Neuronal stem cell (in vitro differentiated cells): ENCODE measurements around the gene PLA2G2C.

Experiments used
- DNase-seq: peaks from one replicate; pipeline ENCODE4 v3.0.0-alpha.2; 2013; ENCODE audit warnings: low spot score
- H2AFZ ChIP-seq: one replicate; pipeline ENCODE4 v1.6.1; 2013; ENCODE audit warnings: mild to moderate bottlenecking, low read length, inconsistent platforms
- H2AK5ac ChIP-seq: 2 replicates; pipeline ENCODE4 v1.6.1; 2013; ENCODE audit warnings: low read depth, mild to moderate bottlenecking, inconsistent platforms, low read length, moderate library complexity, mixed read lengths
- H2BK120ac ChIP-seq: 2 replicates; pipeline ENCODE4 v1.6.1; 2013; ENCODE audit warnings: low read depth, mild to moderate bottlenecking, inconsistent platforms, low read length, moderate library complexity, mixed read lengths
- H2BK12ac ChIP-seq: one replicate; pipeline ENCODE4 v1.6.1; 2013; ENCODE audit warnings: low read length, inconsistent platforms
- H2BK15ac ChIP-seq: 2 replicates; pipeline ENCODE4 v1.6.1; 2013; ENCODE audit warnings: mild to moderate bottlenecking, low read length, inconsistent platforms, mixed read lengths
- H2BK5ac ChIP-seq: one replicate; pipeline ENCODE4 v1.6.1; 2013; ENCODE audit warnings: inconsistent platforms, mild to moderate bottlenecking, low read length, moderate library complexity
- H3K14ac ChIP-seq: one replicate; pipeline ENCODE4 v1.6.1; 2013; ENCODE audit warnings: low read length, inconsistent platforms
- H3K18ac ChIP-seq: 2 replicates; pipeline ENCODE4 v1.6.1; 2013; ENCODE audit warnings: low read length, inconsistent platforms
- H3K23ac ChIP-seq: 2 replicates; pipeline ENCODE4 v1.6.1; 2013; ENCODE audit warnings: low read depth, mild to moderate bottlenecking, mixed read lengths, low read length, inconsistent platforms; ENCODE audit not compliant: poor library complexity
- H3K27ac ChIP-seq: replicated peaks from 3 replicates; pipeline ENCODE4 v1.5.1; 2013; ENCODE audit warnings: low read length, inconsistent platforms
- H3K27me3 ChIP-seq, 3 experiments: 2 replicates each; pipeline ENCODE4 v1.6.1; 2013; ENCODE audit warnings: low read length in 3 of 3, mild to moderate bottlenecking in 2 of 3, inconsistent platforms in 1 of 3, low read depth in 1 of 3, mixed read lengths in 1 of 3, moderate library complexity in 1 of 3; ENCODE audit not compliant: control insufficient read depth in 3 of 3, insufficient read depth in 3 of 3
- H3K36me3 ChIP-seq, 2 donors: replicated peaks in 1 of 2; 2 replicates each; pipeline ENCODE4 v1.6.1; 2013; ENCODE audit warnings: low read length in 2 of 2; ENCODE audit not compliant: control insufficient read depth in 2 of 2, insufficient read depth in 2 of 2
- H3K4ac ChIP-seq: 2 replicates; pipeline ENCODE4 v1.6.1; 2013; ENCODE audit warnings: inconsistent platforms, mild to moderate bottlenecking, low read length, moderate library complexity
- H3K4me1 ChIP-seq, 2 donors: 1 replicate in 1 of 2; 2 replicates in 1 of 2; pipeline ENCODE4 v1.6.1; 2013; ENCODE audit warnings: low read length in 2 of 2, low read depth in 1 of 2; ENCODE audit not compliant: control insufficient read depth in 2 of 2, insufficient read depth in 1 of 2
- H3K4me2 ChIP-seq: one replicate; pipeline ENCODE4 v1.6.1; 2013; ENCODE audit warnings: mild to moderate bottlenecking, low read length, inconsistent platforms; ENCODE audit not compliant: insufficient read depth, poor library complexity, severe bottlenecking
- H3K4me3 ChIP-seq, 2 donors: 2 replicates each; pipeline ENCODE4 v1.5.1; 2013; ENCODE audit warnings: low read length in 2 of 2, mild to moderate bottlenecking in 2 of 2, inconsistent platforms in 1 of 2, moderate library complexity in 1 of 2
- H3K79me1 ChIP-seq: one replicate; pipeline ENCODE4 v1.6.1; 2013; ENCODE audit warnings: low read depth, mild to moderate bottlenecking, inconsistent platforms, low read length, moderate library complexity
- H3K9ac ChIP-seq: one replicate; pipeline ENCODE4 v1.6.1; 2013; ENCODE audit warnings: mild to moderate bottlenecking, low read depth, low read length, inconsistent platforms; ENCODE audit not compliant: poor library complexity
- H3K9me3 ChIP-seq, 2 donors: replicated peaks in 1 of 2; 2 replicates each; pipeline versions ENCODE3 to v1.6.1; 2013; ENCODE audit warnings: low read length in 2 of 2, mild to moderate bottlenecking in 2 of 2, inconsistent platforms in 1 of 2, low read depth in 1 of 2, mixed read lengths in 1 of 2, moderate library complexity in 1 of 2; ENCODE audit not compliant: control insufficient read depth in 2 of 2, insufficient read depth in 1 of 2
- H4K8ac ChIP-seq: one replicate; pipeline ENCODE4 v1.6.1; 2013; ENCODE audit warnings: low read depth, mild to moderate bottlenecking, inconsistent platforms, low read length, moderate library complexity
- H4K91ac ChIP-seq: one replicate; pipeline ENCODE4 v1.6.1; 2013; ENCODE audit warnings: low read length, low read depth, mild to moderate bottlenecking, inconsistent platforms; ENCODE audit not compliant: poor library complexity
- WGBS, 2 donors: extraction: QIAGEN DNeasy Blood & Tissue Kit; methylation state at CpG; one replicate each; pipeline ENCODE4 v1.1.7; 2013; ENCODE audit warnings: missing lambda C conversion rate in 2 of 2, mixed read lengths in 1 of 2; ENCODE audit not compliant: insufficient read length in 2 of 2, insufficient replicate concordance in 1 of 2; ENCODE audit errors: extremely low coverage in 2 of 2; 5-methylcytosine and 5-hydroxymethylcytosine counted together

PLA2G2C gene

DNA sequence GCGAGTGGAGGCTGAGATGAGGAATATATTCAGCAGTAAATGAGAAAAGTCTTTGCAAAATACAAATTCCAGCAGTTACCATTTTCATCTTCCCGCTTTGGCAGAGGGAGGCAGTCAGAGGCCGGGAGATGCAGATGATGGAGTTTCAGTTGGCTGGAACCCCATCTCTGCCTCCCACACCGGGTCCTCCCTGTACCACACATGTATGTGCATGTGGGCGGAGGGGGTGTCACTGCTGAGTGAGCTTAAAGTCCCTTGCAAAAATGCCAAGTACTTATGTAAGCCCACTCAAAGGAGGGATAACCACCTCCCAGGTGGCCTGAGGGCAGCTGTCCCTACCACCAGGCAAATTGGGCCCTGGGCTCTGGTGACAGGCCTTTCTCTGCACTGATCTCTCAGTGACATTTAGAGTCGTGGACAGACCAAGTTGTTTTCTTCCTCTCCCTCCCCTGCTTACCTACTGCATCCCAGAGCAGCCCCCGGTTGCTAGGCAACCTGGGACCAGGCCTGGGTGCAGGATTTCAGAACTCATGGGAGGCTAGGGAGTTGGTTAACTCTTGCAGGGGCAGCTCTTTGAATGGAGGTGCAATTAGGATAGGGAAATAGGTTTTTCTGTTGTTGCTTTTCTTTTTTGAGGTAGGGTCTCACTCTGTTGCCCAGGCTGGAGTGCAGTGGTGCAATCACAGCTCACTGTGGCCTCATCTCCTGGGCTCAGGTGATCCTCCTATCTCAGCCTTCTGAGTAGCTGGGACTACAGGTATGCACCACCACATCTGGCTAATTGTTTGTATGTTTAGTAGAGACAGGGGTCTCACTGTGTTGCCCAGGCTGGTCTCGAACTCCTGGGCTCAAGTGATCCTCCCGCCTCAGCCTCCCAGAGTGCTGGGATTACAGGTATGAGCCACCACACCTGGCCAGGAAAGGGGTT lies 17.5 kb downstream of the PLA2G2C start:
- no peak overlapping the region for H3K4me3 ChIP-seq
- no CpG with 5 or more reads among the region's 9 CpGs for WGBS, 2 donors
- H3K4me2 ChIP-seq = no peak overlapping the region
- H3K9me3 ChIP-seq = peaks cover 0 to 4% of the 10 kb centered on the region in 2 donors
- H3K36me3 ChIP-seq = no peaks in the 10 kb centered on the region
- H2AFZ ChIP-seq = no peak overlapping the region
- H3K18ac ChIP-seq = no peak overlapping the region
- no peak overlapping the region for H3K27ac ChIP-seq
- H3K4ac ChIP-seq = no peak overlapping the region
- no peaks in the 10 kb centered on the region for H3K79me1 ChIP-seq
- H3K27me3 ChIP-seq = peaks cover 0 to 8% (median 0%) of the 10 kb centered on the region in 3 experiments
- H3K4me1 ChIP-seq = peaks cover 0 to 2% of the 10 kb centered on the region in 2 donors
- H2AK5ac ChIP-seq = no peak overlapping the region
- no peak overlapping the region for H2BK12ac ChIP-seq
- H2BK15ac ChIP-seq = no peak overlapping the region
- H2BK120ac ChIP-seq = no peak overlapping the region
- H4K91ac ChIP-seq = no peak overlapping the region
- H3K23ac ChIP-seq = no peak overlapping the region
- H3K9ac ChIP-seq = no peak overlapping the region
- no peak for DNase-seq
- H2BK5ac ChIP-seq = no peak overlapping the region
- H4K8ac ChIP-seq = no peak overlapping the region
- H3K14ac ChIP-seq = no peak overlapping the region

DNA sequence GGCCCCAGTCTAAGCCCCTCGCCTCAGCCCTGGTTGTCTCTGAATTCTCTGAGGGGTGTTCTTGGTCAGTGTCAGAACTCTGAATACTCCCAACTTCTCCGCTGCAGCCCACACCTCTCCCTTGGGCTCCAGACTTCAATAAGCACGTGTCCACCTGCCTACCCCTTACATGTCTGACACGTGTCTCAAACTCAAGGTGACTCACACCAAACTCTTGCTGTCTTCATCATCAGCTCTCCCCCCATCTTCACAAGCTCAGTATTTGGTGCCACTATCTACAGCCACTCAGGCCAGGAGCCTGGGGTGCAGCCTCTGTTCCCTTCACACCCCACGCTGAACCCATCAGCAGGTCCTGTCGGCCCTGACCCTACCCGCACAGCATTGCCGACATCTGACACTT lies 19.2 kb downstream of the PLA2G2C start:
- Histone ChIP-seq H3K27ac (no peak overlapping the region), H2AK5ac (no peak overlapping the region), H3K4ac (no peak overlapping the region), H2BK15ac (no peak overlapping the region), H2BK120ac (no peak overlapping the region), H3K4me3 (peak overlapping the region in 1 of 2 donors; percentile 19), H4K8ac (no peak overlapping the region), H4K91ac (no peak overlapping the region), H3K23ac (no peak overlapping the region), H3K4me2 (no peak overlapping the region), H3K14ac (no peak overlapping the region), H3K4me1 (peaks cover 0 to 2% of the 10 kb centered on the region in 2 donors), H3K9ac (no peak overlapping the region), H3K36me3 (no peaks in the 10 kb centered on the region), H3K9me3 (peaks cover 0 to 8% of the 10 kb centered on the region in 2 donors), H2AFZ (no peak overlapping the region), H2BK5ac (no peak overlapping the region), H3K27me3 (peaks cover 0 to 2% (median 0%) of the 10 kb centered on the region in 3 experiments), H2BK12ac (no peak overlapping the region), H3K79me1 (no peaks in the 10 kb centered on the region), H3K18ac (no peak overlapping the region)
- DNase-seq = no peak
- WGBS, 2 donors = no CpG with 5 or more reads among the region's 8 CpGs

DNA sequence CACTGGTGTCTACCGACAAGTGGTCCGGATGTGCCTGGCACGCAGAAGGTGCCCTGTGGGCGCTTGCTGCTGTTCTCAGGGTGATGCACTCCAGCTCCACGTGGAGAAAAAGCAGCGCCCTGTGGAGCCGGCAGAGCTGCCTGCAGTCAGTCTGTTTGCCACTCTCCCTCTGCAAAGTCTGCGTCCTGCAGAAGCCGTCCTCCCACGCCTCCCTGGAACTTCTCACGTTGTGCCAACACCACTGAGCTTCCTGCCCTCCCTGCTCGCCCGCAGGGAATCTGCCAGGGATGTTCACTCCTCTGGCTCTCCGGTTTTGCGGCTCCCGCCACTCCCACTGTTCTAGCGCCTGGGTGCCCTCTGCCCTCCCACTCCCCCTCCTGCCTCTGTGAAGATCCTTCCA lies 20.3 kb downstream of the PLA2G2C start:
- Histone ChIP-seq H2BK12ac (no peak overlapping the region), H3K4me2 (no peak overlapping the region), H3K9me3 (peaks cover 0 to 9% of the 10 kb centered on the region in 2 donors), H2AK5ac (no peak overlapping the region), H3K23ac (no peak overlapping the region), H3K4me1 (peaks cover 0 to 2% of the 10 kb centered on the region in 2 donors), H3K14ac (no peak overlapping the region), H4K8ac (no peak overlapping the region), H2AFZ (no peak overlapping the region), H3K79me1 (no peaks in the 10 kb centered on the region), H3K18ac (no peak overlapping the region), H4K91ac (no peak overlapping the region), H3K27me3 (peaks cover 0 to 2% (median 0%) of the 10 kb centered on the region in 3 experiments), H3K4me3 (no peak overlapping the region), H3K27ac (no peak overlapping the region), H2BK15ac (no peak overlapping the region), H3K4ac (no peak overlapping the region), H2BK5ac (no peak overlapping the region), H2BK120ac (no peak overlapping the region), H3K9ac (no peak overlapping the region), H3K36me3 (no peaks in the 10 kb centered on the region)
- no CpG with 5 or more reads among the region's 17 CpGs for WGBS, 2 donors
- no peak for DNase-seq

DNA sequence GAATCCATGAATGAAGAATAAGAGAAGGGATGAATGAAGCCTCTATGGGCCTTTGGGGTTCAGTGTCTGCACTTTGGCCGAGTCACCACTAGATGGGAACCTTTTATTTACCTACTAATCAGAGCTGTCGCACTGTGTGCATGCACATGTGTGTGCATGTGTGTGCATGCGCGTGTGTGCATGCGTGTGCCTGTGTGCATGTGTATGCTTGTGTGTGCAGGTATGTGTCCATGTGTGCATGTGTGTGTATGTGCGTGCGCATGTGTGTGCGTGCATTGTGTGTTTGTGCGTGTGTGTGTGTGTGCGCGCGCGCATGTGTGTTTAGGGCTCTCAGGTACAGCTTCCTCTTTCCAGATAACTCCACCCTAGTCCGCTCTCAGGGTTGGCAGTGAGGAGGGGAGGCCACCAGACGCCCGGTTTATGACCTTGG lies 20.8 kb downstream of the PLA2G2C start:
- Histone ChIP-seq H2BK120ac (no peak overlapping the region), H2AFZ (no peak overlapping the region), H3K4me1 (peaks cover 0 to 2% of the 10 kb centered on the region in 2 donors), H4K91ac (no peak overlapping the region), H3K9me3 (peaks cover 0 to 10% of the 10 kb centered on the region in 2 donors), H3K18ac (peak overlapping the region; percentile 63), H2AK5ac (no peak overlapping the region), H3K4ac (no peak overlapping the region), H3K27ac (no peak overlapping the region), H3K27me3 (peaks cover 0 to 2% (median 0%) of the 10 kb centered on the region in 3 experiments), H3K36me3 (no peaks in the 10 kb centered on the region), H2BK12ac (no peak overlapping the region), H3K79me1 (no peaks in the 10 kb centered on the region), H3K4me3 (peak overlapping the region in 1 of 2 donors; percentile 69), H2BK5ac (no peak overlapping the region), H4K8ac (no peak overlapping the region), H3K4me2 (no peak overlapping the region), H3K14ac (no peak overlapping the region), H2BK15ac (no peak overlapping the region), H3K23ac (peak overlapping the region; percentile 83), H3K9ac (no peak overlapping the region)
- no CpG with 5 or more reads among the region's 16 CpGs for WGBS, 2 donors
- DNase-seq = no peak
